Sigmoid colon (tissue), 4 donors: Measurements from ENCODE around the gene PTPRB.

Source experiments
- EP300 ChIP-seq, 4 donors: sonication (generic); formaldehyde crosslinking; IDR thresholded peaks; one replicate each; pipeline ENCODE4 v1.6.1; 2017; ENCODE audit warnings: antibody characterized with exemption in 4 of 4
- POLR2A ChIP-seq, 2 donors: fragments of 450-650 bp; IDR thresholded peaks; one replicate each; pipeline ENCODE4 v1.6.1; 2016; ENCODE audit warnings: antibody characterized with exemption in 2 of 2, mild to moderate bottlenecking in 2 of 2, moderate library complexity in 2 of 2
- POLR2AphosphoS5 ChIP-seq, 4 donors: sonication (generic); formaldehyde crosslinking; IDR thresholded peaks; one replicate each; pipeline ENCODE4 v1.6.1; 2017; ENCODE audit warnings: antibody characterized with exemption in 4 of 4
- TF ChIP-seq, protein P1 (sequence below), 4 experiments: fragments of 450-650 bp in 3 of 4; fragments of 200-600 bp in 1 of 4; IDR thresholded peaks; one replicate each; pipeline ENCODE4 v1.5.1; 2016 to 2019; ENCODE audit warnings: antibody characterized with exemption in 4 of 4, mild to moderate bottlenecking in 3 of 4, moderate library complexity in 2 of 4

GRCh38 chr12:70686299-70686698, 49.1 kb upstream of the PTPRB start:
- TF ChIP-seq POLR2AphosphoS5 (IDR thresholded peaks at IDR 0.05): no peak
- TF ChIP-seq, protein P1, sequence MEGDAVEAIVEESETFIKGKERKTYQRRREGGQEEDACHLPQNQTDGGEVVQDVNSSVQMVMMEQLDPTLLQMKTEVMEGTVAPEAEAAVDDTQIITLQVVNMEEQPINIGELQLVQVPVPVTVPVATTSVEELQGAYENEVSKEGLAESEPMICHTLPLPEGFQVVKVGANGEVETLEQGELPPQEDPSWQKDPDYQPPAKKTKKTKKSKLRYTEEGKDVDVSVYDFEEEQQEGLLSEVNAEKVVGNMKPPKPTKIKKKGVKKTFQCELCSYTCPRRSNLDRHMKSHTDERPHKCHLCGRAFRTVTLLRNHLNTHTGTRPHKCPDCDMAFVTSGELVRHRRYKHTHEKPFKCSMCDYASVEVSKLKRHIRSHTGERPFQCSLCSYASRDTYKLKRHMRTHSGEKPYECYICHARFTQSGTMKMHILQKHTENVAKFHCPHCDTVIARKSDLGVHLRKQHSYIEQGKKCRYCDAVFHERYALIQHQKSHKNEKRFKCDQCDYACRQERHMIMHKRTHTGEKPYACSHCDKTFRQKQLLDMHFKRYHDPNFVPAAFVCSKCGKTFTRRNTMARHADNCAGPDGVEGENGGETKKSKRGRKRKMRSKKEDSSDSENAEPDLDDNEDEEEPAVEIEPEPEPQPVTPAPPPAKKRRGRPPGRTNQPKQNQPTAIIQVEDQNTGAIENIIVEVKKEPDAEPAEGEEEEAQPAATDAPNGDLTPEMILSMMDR (IDR thresholded peaks at IDR 0.05): no peak
- TF ChIP-seq POLR2A (IDR thresholded peaks at IDR 0.05): no peak
- TF ChIP-seq EP300 (IDR thresholded peaks at IDR 0.05): no peak
